HepG2 (cell line): ENCODE data around the gene KDM4E. TPM values are rescaled to one million over a fixed set of nuclear protein-coding genes. Genes with fewer than 3 reads are reported as not detected.

ENCODE experiments used
- ARNT2 ChIP-seq: sonication (generic); formaldehyde crosslinking; IDR thresholded peaks from 2 replicates; pipeline ENCODE4 v1.8.0; 2022; ENCODE audit warnings: mild to moderate bottlenecking, low read depth, missing genetic modification reagents, moderate library complexity
- ATRX ChIP-seq: sonication (generic); formaldehyde crosslinking; IDR thresholded peaks from 2 replicates; pipeline ENCODE4 v1.4.0; 2020; ENCODE audit warnings: missing genetic modification reagents, borderline replicate concordance
- E2F2 ChIP-seq: sonication (generic); formaldehyde crosslinking; IDR thresholded peaks from 2 replicates; pipeline ENCODE4 v1.4.0; 2020; ENCODE audit warnings: missing genetic modification reagents, borderline replicate concordance
- HOXA3 ChIP-seq: sonication (generic); formaldehyde crosslinking; IDR thresholded peaks from 2 replicates; pipeline ENCODE4 v1.5.0; 2020; ENCODE audit warnings: missing genetic modification reagents
- KDM1A ChIP-seq: IDR thresholded peaks from 2 replicates; pipeline ENCODE4 v1.6.1; 2016; ENCODE audit warnings: missing compliant biosample characterization
- MXI1 ChIP-seq: IDR thresholded peaks from 3 replicates; pipeline ENCODE4 v1.6.1; 2012; ENCODE audit warnings: low read depth, low read length, inconsistent platforms, borderline replicate concordance
- NAIF1 ChIP-seq: sonication (generic); formaldehyde crosslinking; IDR thresholded peaks from 2 replicates; pipeline ENCODE4 v1.5.0; 2020; ENCODE audit warnings: mild to moderate bottlenecking, missing genetic modification reagents, borderline replicate concordance
- NFIB ChIP-seq: sonication (generic); formaldehyde crosslinking; IDR thresholded peaks from 2 replicates; pipeline ENCODE4 v1.9.0; 2021; ENCODE audit warnings: missing genetic modification reagents, mild to moderate bottlenecking, borderline replicate concordance
- NFKB2 ChIP-seq: sonication (generic); formaldehyde crosslinking; IDR thresholded peaks from 2 replicates; pipeline ENCODE4 v1.4.0; 2020; ENCODE audit warnings: missing genetic modification reagents, borderline replicate concordance
- NFYC ChIP-seq: IDR thresholded peaks from 2 replicates; pipeline ENCODE4 v1.6.1; 2016; ENCODE audit warnings: missing genetic modification reagents, missing compliant biosample characterization
- PAXIP1 ChIP-seq: sonication (generic); formaldehyde crosslinking; conservative IDR thresholded peaks from 2 replicates; pipeline ENCODE4 v1.4.0; 2020; ENCODE audit warnings: mild to moderate bottlenecking, missing genetic modification reagents, moderate library complexity
- PRPF4 ChIP-seq: fragments of 200-400 bp; formaldehyde crosslinking; IDR thresholded peaks from 2 replicates; pipeline ENCODE4 v1.6.1; 2016; ENCODE audit warnings: low read length, low read depth; ENCODE audit not compliant: poor library complexity, severe bottlenecking
- SATB2 ChIP-seq: sonication (generic); formaldehyde crosslinking; IDR thresholded peaks from 2 replicates; pipeline ENCODE4 v1.5.0; 2020; ENCODE audit warnings: missing genetic modification reagents
- TAF1 ChIP-seq: sonication (generic); formaldehyde crosslinking; IDR thresholded peaks from 2 replicates; pipeline ENCODE4 v1.4.0; 2020; ENCODE audit warnings: missing genetic modification reagents
- YEATS2 ChIP-seq: sonication (generic); formaldehyde crosslinking; IDR thresholded peaks from 2 replicates; pipeline ENCODE4 v1.4.0; 2020; ENCODE audit warnings: missing genetic modification reagents, borderline replicate concordance
- ZFY ChIP-seq: sonication (generic); formaldehyde crosslinking; IDR thresholded peaks from 2 replicates; pipeline ENCODE4 v1.4.0; 2020; ENCODE audit warnings: missing genetic modification reagents
- ZNF230 ChIP-seq: sonication (generic); formaldehyde crosslinking; IDR thresholded peaks from 2 replicates; pipeline ENCODE4 v1.4.0; 2020; ENCODE audit warnings: mild to moderate bottlenecking, missing genetic modification reagents
- ZNF24 ChIP-seq: fragments of 450-650 bp; IDR thresholded peaks from 2 replicates; pipeline ENCODE4 v1.6.1; 2017; ENCODE audit warnings: antibody characterized with exemption, mild to moderate bottlenecking
- ZNF362 ChIP-seq: sonication (generic); formaldehyde crosslinking; IDR thresholded peaks from 2 replicates; pipeline ENCODE4 v1.4.0; 2020; ENCODE audit warnings: missing genetic modification reagents, mild to moderate bottlenecking, borderline replicate concordance
- ZNF431 ChIP-seq: sonication (generic); formaldehyde crosslinking; IDR thresholded peaks from 2 replicates; pipeline ENCODE4 v1.9.0; 2022; ENCODE audit warnings: missing genetic modification reagents, low read depth, mild to moderate bottlenecking, borderline replicate concordance
- ZNF510 ChIP-seq: sonication (generic); formaldehyde crosslinking; IDR thresholded peaks from 2 replicates; pipeline ENCODE4 v1.4.0; 2020; ENCODE audit warnings: low read depth, mild to moderate bottlenecking, missing genetic modification reagents
- ZNF770 ChIP-seq: sonication (generic); formaldehyde crosslinking; IDR thresholded peaks from 2 replicates; pipeline ENCODE4 v1.5.0; 2020; ENCODE audit warnings: mild to moderate bottlenecking, missing genetic modification reagents
- ZNF83 ChIP-seq: sonication (generic); formaldehyde crosslinking; IDR thresholded peaks from 2 replicates; pipeline ENCODE4 v1.4.0; 2020; ENCODE audit warnings: missing genetic modification reagents, mild to moderate bottlenecking, borderline replicate concordance
- ZNF878 ChIP-seq: sonication (generic); formaldehyde crosslinking; IDR thresholded peaks from 2 replicates; pipeline ENCODE4 v1.8.1; 2023; ENCODE audit warnings: mild to moderate bottlenecking, missing genetic modification reagents, moderate library complexity
- polyA plus RNA-seq, 8 experiments: library from polyadenylated mRNA; depleted of rRNA in 3 of 8; stranded (reverse) in 7 of 8; unstranded in 1 of 8; fragments of >200 nt; fragmentation: Illumina TruSeq in 4 of 8; extraction: Trizol in 4 of 8; gene quantifications; 2 replicates each; pipeline versions ENCODE4 v1.2.1 to v1.2.3, GENCODE V29; 2011 to 2016; ENCODE audit warnings: low read depth in 4 of 8, missing spikeins in 1 of 8, mixed read lengths in 1 of 8; ENCODE audit not compliant: insufficient read depth in 1 of 8
- total RNA-seq, 5 experiments: library from RNA; depleted of rRNA; stranded (reverse); fragments of >200 nt; fragmentation: Illumina TruSeq; extraction: Trizol; gene quantifications; 2 replicates each; pipeline ENCODE4 v1.2.3, GENCODE V29; 2016; ENCODE audit warnings: low read depth in 1 of 5

The KDM4E gene
- total and polyA plus RNA-seq, 2 of the 13 experiments (the other 11 are each of a cell fraction or from before 2014, with no cell fraction given): not detected

- TF ChIP-seq NFIB (no peak), NFKB2 (CRISPR knock-in tag) (no peak), ZNF24 (no peak), ZNF230 (CRISPR knock-in tag) (no peak), ZNF362 (CRISPR knock-in tag) (no peak), E2F2 (CRISPR knock-in tag) (no peak), NAIF1 (CRISPR knock-in tag) (no peak), SATB2 (CRISPR knock-in tag) (0 out of 2 replicates have a peak, but pooled peaks have one; percentile 29), ATRX (CRISPR knock-in tag) (no peak), KDM1A (CRISPR knock-in tag) (no peak), ZFY (peak; percentile 83), ZNF878 (no peak), PRPF4 (no peak), ZNF770 (CRISPR knock-in tag) (no peak), HOXA3 (CRISPR knock-in tag) (peak; percentile 63; the same call in 1 of the 2 replicates), ARNT2 (CRISPR knock-in tag) (no peak), NFYC (CRISPR knock-in tag) (peak; percentile 88), PAXIP1 (CRISPR knock-in tag) (no peak), TAF1 (peak; percentile 69), ZNF83 (CRISPR knock-in tag) (no peak), ZNF431 (CRISPR knock-in tag) (no peak), YEATS2 (peak; percentile 75), MXI1 (peak; percentile 83; the same call in 1 of the 3 replicates), ZNF510 (no peak)
Measured at GRCh38 chr11:95068549-95068948, 43.5 kb downstream of the KDM4E start (continued).
